ENCODE results near the gene LRG1. TPM values are rescaled to one million over a fixed set of nuclear protein-coding genes. Genes with fewer than 3 reads are reported as not detected.

Gene LRG1
- total and polyA plus RNA-seq, 4 experiments from 2014 or later, result 0.09 to 0.17 TPM; not detected in 2

DNA sequence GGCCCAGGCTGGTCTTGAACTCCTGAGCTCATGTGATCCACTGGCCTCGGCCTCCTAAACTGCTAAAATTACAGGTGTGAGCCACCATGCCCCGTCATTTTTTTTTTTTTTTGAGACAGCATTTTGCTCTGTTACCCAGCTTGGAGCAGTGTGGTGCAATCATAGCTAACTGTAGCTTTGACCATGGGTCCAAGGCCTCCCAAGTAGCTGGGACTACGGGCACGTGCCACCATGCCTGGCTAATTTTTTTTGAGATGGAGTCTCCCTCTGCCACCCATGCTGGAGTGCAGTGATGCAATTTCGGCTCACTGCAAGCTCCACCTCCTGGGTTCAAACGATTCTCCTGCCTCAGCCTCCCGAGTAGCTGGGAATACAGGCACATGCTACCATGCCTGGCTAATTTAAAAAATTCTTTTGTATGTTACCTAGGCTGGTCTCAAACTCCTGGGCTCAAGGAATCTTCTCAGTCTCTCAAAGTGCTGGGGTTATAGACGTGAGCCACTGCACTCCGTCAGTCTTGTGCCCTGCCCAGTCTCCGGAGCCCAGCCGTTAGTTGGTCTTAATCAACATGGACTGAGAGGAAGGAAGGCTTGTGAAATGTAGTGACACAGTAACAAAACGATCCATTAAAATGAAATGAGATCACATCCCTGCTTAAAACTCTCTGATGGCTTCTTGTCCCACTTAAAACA is 1.4 kb upstream of the LRG1 start:
- Mint-ChIP-seq H3K4me3 (no peak overlapping the region), H3K27ac (no peak overlapping the region), H3K27me3 (peaks cover 0 to 7% of the 10 kb centered on the region in 2 donors), H3K36me3 (no peaks in the 10 kb centered on the region), H3K4me1 (peaks cover 2 to 8% (median 4%) of the 10 kb centered on the region in 4 donors), H3K9me3 (peaks cover 0 to 13% (median 5%) of the 10 kb centered on the region in 8 donors)
- no peak overlapping the region for H3K27ac ChIP-seq (ENCODE audit: low read depth, low read length)
- no peak overlapping the region for H3K4me3 ChIP-seq (ENCODE audit: low read length in 2 of 2)
- H3K4me1 ChIP-seq (ENCODE audit: insufficient read depth, low read length), result no peaks in the 10 kb centered on the region
- H3K27me3 ChIP-seq (ENCODE audit: insufficient read depth, low read length), result no peaks in the 10 kb centered on the region
- intact Hi-C loops (cut with micrococcal nuclease), result no loop called here
- CTCF ChIA-PET (ENCODE audit: partially characterized antibody), result interaction anchor here (1.7 kb wide), 1 partner anchor 15 kb away, joined by 3 read pairs; no protein-coding TSS in a partner anchor
- no peaks in the 10 kb centered on the region for H3K9me3 ChIP-seq (ENCODE audit: control insufficient read depth in 1 of 2, low read length in 2 of 2)
- DNase-seq, result no peak
- POLR2A ChIA-PET (ENCODE audit: partially characterized antibody), result no interaction called here
- H3K36me3 ChIP-seq (ENCODE audit: insufficient read depth, low read length), result no peaks in the 10 kb centered on the region

DNA sequence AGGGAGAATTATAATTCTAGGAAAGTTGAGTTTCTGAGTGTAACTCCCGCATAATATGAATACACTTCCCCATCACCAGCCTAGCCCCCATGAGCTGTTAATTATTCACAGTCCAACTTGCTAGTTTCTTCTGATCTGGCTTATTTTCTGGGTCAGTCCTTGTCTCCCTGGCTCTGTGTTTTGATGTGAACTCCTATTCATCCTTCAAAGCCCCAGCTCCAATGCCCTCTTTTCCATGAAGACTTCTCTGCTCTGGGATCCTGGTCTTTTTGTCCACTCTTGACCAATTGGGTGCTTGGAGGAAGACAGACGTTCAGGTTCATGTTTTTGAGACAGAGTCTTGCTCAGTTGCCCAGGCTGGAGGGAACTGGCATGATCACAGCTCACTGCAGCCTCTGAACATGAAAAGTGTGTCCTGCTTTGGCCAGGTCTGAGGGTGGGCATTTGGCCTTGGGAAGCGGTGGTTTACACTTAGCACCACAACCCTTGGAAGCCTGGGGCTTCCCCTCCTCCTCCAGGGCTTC is 605 bp downstream of the LRG1 start:
- Histone ChIP-seq H3K4me3 (ENCODE audit: low read length in 2 of 2) (no peak overlapping the region), H3K27ac (ENCODE audit: low read depth, low read length) (no peak overlapping the region), H3K27me3 (ENCODE audit: insufficient read depth, low read length) (no peaks in the 10 kb centered on the region), H3K36me3 (ENCODE audit: insufficient read depth, low read length) (no peaks in the 10 kb centered on the region), H3K4me1 (ENCODE audit: insufficient read depth, low read length) (no peaks in the 10 kb centered on the region), H3K9me3 (ENCODE audit: control insufficient read depth in 1 of 2, low read length in 2 of 2) (no peaks in the 10 kb centered on the region)
- H3K36me3 Mint-ChIP-seq, result no peaks in the 10 kb centered on the region
- H3K27ac Mint-ChIP-seq, result no peak overlapping the region
- no peak for DNase-seq
- CTCF ChIA-PET (ENCODE audit: partially characterized antibody), result no interaction called here
- H3K4me1 Mint-ChIP-seq, result peaks cover 4 to 13% (median 5%) of the 10 kb centered on the region in 4 donors
- H3K27me3 Mint-ChIP-seq, result peaks cover 4 to 10% of the 10 kb centered on the region in 2 donors
- H3K9me3 Mint-ChIP-seq, result peaks cover 0 to 13% (median 5%) of the 10 kb centered on the region in 8 donors
- intact Hi-C loops (cut with micrococcal nuclease), result no loop called here
- no peak overlapping the region for H3K4me3 Mint-ChIP-seq
- POLR2A ChIA-PET (ENCODE audit: partially characterized antibody), result no interaction called here

DNA sequence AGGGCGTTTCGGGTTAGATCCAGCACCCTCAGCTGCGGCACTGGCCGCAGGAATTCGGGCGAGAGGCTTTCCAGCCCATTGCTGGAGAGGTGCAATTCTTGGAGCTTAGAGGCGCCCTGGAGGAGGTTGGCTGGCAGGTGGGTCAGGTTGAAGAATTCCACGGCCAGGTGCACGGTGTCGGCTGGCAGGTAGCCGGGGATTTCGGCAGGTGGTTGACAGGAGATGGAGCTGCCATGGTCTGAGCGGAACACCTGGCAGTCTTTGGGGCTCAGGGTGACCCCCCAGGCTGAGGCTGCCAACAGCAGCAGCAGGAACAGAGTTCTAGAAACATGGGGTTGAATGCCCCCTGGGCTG is 1.3 kb downstream of the LRG1 start:
- no peak overlapping the region for H3K4me3 Mint-ChIP-seq
- Histone ChIP-seq H3K27me3 (ENCODE audit: insufficient read depth, low read length) (no peaks in the 10 kb centered on the region), H3K4me3 (ENCODE audit: low read length in 2 of 2) (no peak overlapping the region), H3K9me3 (ENCODE audit: control insufficient read depth in 1 of 2, low read length in 2 of 2) (no peaks in the 10 kb centered on the region), H3K4me1 (ENCODE audit: insufficient read depth, low read length) (no peaks in the 10 kb centered on the region), H3K36me3 (ENCODE audit: insufficient read depth, low read length) (no peaks in the 10 kb centered on the region), H3K27ac (ENCODE audit: low read depth, low read length) (no peak overlapping the region)
- H3K36me3 Mint-ChIP-seq, result no peaks in the 10 kb centered on the region
- no peak for DNase-seq
- H3K4me1 Mint-ChIP-seq, result peaks cover 4 to 13% (median 5%) of the 10 kb centered on the region in 4 donors
- POLR2A ChIA-PET (ENCODE audit: partially characterized antibody), result no interaction called here
- CTCF ChIA-PET (ENCODE audit: partially characterized antibody), result no interaction called here
- H3K9me3 Mint-ChIP-seq, result peaks cover 0 to 13% (median 5%) of the 10 kb centered on the region in 8 donors
- intact Hi-C loops (cut with micrococcal nuclease), result no loop called here
- peaks cover 7 to 10% of the 10 kb centered on the region in 2 donors for H3K27me3 Mint-ChIP-seq
- no peak overlapping the region for H3K27ac Mint-ChIP-seq

DNA sequence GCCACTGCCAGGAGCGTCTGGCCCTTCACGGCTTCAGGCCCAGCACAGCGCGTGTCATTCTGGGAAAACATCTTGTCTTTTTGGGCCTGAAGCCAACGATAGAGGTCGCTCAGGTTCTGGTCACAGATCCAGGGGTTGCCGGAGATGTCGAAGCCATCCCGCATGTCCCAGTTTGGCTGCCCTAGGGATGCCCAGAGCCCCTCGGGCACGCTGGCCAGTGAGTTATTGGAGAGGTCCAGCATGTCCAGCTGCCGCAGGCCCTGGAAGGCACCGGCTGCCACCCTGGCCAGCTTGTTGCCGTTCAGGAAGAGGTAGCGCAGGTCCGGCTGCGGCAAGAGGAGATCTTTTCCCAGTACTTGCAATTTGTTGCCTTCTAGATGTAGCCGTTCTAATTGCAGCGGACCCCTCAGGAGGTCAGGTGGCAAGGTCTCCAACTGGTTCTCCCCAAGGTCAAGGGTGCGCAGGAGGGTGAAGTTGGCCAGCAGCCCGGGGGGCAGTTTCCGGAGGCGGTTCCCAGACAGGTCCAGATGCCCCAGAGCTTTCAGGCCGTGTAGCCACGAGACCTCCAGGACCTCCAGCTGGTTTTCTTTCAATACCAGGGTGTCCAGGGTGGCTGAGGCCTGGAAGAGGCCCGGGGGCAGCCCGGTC is 1.8 kb downstream of the LRG1 start:
- Mint-ChIP-seq H3K4me1 (peaks cover 4 to 13% (median 5%) of the 10 kb centered on the region in 4 donors), H3K4me3 (no peak overlapping the region), H3K27me3 (peaks cover 10 to 11% of the 10 kb centered on the region in 2 donors), H3K36me3 (no peaks in the 10 kb centered on the region), H3K9me3 (peaks cover 0 to 13% (median 5%) of the 10 kb centered on the region in 8 donors), H3K27ac (no peak overlapping the region)
- H3K4me3 ChIP-seq (ENCODE audit: low read length in 2 of 2), result no peak overlapping the region
- POLR2A ChIA-PET (ENCODE audit: partially characterized antibody), result no interaction called here
- no peaks in the 10 kb centered on the region for H3K9me3 ChIP-seq (ENCODE audit: control insufficient read depth in 1 of 2, low read length in 2 of 2)
- H3K27me3 ChIP-seq (ENCODE audit: insufficient read depth, low read length), result no peaks in the 10 kb centered on the region
- intact Hi-C loops (cut with micrococcal nuclease), result no loop called here
- H3K4me1 ChIP-seq (ENCODE audit: insufficient read depth, low read length), result no peaks in the 10 kb centered on the region
- H3K36me3 ChIP-seq (ENCODE audit: insufficient read depth, low read length), result no peaks in the 10 kb centered on the region
- CTCF ChIA-PET (ENCODE audit: partially characterized antibody), result no interaction called here
- H3K27ac ChIP-seq (ENCODE audit: low read depth, low read length), result no peak overlapping the region
- no peak for DNase-seq

DNA sequence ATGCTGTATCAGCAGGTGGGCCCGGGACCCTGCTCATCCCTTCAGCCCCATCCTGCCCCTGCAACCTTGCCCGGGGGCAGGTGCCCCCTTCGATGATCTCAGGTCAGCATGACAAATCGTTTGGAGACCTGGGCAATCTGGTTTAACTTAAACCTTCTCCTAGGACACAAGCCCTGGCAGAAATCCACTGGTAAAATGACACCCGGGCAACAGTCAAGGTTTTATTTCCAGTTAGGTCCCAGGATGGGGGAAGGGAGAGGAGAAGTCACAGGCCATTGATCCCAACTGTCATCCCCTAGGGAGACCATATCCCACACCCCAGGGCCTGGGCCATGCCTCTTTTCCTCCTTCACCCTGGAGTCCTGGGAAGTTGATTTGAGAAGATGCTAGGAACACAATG is 3.0 kb downstream of the LRG1 start:
- H3K4me3 Mint-ChIP-seq, result no peak overlapping the region
- Histone ChIP-seq H3K36me3 (ENCODE audit: insufficient read depth, low read length) (no peaks in the 10 kb centered on the region), H3K27ac (ENCODE audit: low read depth, low read length) (no peak overlapping the region), H3K4me1 (ENCODE audit: insufficient read depth, low read length) (no peaks in the 10 kb centered on the region), H3K4me3 (ENCODE audit: low read length in 2 of 2) (no peak overlapping the region), H3K27me3 (ENCODE audit: insufficient read depth, low read length) (no peaks in the 10 kb centered on the region), H3K9me3 (ENCODE audit: control insufficient read depth in 1 of 2, low read length in 2 of 2) (no peaks in the 10 kb centered on the region)
- peaks cover 10 to 11% of the 10 kb centered on the region in 2 donors for H3K27me3 Mint-ChIP-seq
- intact Hi-C loops (cut with micrococcal nuclease), result no loop called here
- H3K36me3 Mint-ChIP-seq, result no peaks in the 10 kb centered on the region
- H3K27ac Mint-ChIP-seq, result no peak overlapping the region
- ChIA-PET POLR2A (ENCODE audit: partially characterized antibody) (no interaction called here), CTCF (ENCODE audit: partially characterized antibody) (no interaction called here)
- DNase-seq, result no peak
- H3K9me3 Mint-ChIP-seq, result peaks cover 0 to 13% (median 5%) of the 10 kb centered on the region in 8 donors
- H3K4me1 Mint-ChIP-seq, result peaks cover 4 to 13% (median 5%) of the 10 kb centered on the region in 4 donors

DNA sequence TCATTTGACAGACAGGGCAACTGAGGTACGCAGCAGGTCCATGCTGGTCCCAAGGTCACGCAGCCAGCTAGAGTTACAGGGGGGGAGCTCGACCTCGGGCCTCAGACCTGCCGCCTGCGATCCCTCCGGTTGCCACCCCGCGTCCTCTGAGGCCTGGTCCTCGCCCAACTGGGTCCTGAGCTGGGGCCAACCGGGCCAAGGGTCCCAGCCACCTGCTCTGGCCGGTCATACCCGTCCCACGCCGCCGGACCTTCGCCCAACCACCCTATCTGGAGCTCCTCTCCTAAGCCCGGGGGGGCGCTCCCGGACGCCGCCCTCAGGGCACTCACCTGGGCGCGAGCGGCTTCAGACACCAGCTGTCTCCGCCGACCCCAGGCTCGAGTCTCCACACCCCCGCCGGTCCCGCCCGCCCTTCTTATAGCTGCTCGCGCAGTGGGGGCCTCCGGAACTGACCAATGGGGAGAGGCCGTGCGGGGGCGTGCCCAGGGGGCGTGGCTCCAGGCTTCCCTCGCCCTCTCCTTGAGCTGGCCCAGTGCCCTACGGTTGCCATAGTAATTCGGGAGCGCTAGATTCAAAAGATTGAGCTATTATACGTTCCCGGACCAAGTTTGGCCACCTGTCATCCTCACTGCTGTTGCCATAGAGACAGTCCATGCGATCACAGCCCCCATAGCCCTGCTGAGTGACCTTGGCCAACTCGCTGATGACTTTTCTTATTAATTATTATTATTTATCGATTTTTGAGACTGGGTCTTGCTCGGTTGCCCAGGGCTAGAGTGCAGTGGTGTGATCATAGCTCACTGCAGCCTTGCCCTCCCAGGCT is 4.8 kb downstream of the LRG1 start, which contains the start of gene PLIN5:
Gene PLIN5 (minus strand): TSS at position 389 of the 823 bp plus-strand sequence. CDS start 1,150 bp downstream, outside the sequence.
- no peaks in the 10 kb centered on the region for H3K9me3 ChIP-seq (ENCODE audit: control insufficient read depth in 1 of 2, low read length in 2 of 2)
- ChIA-PET CTCF (ENCODE audit: partially characterized antibody) (interaction anchor here (1.0 to 1.6 kb wide), 4 partner anchors 8 to 14 kb away, joined by 3 to 5 read pairs (median 4); no protein-coding TSS in a partner anchor), POLR2A (ENCODE audit: partially characterized antibody) (no interaction called here)
- intact Hi-C loops (cut with micrococcal nuclease), result no loop called here
- Mint-ChIP-seq H3K4me1 (peaks cover 3 to 10% (median 4%) of the 10 kb centered on the region in 4 donors), H3K27me3 (peaks cover 8 to 11% of the 10 kb centered on the region in 2 donors), H3K4me3 (peak within 1 kb of the TSS in 2 of 8 donors; percentile 52 to 58), H3K9me3 (peaks cover 0 to 3% (median 0%) of the 10 kb centered on the region in 8 donors), H3K27ac (no peak within 1 kb of the TSS), H3K36me3 (no peaks in the 10 kb centered on the region)
- H3K36me3 ChIP-seq (ENCODE audit: insufficient read depth, low read length), result no peaks in the 10 kb centered on the region
- H3K4me1 ChIP-seq (ENCODE audit: insufficient read depth, low read length), result no peaks in the 10 kb centered on the region
- no peaks in the 10 kb centered on the region for H3K27me3 ChIP-seq (ENCODE audit: insufficient read depth, low read length)
- H3K27ac ChIP-seq (ENCODE audit: low read depth, low read length), result no peak within 1 kb of the TSS
- peak in 2 of 5 donors; percentile 11 to 15 for DNase-seq
- no peak within 1 kb of the TSS for H3K4me3 ChIP-seq (ENCODE audit: low read length in 2 of 2)

Data from CD4-positive, alpha-beta memory T cell (primary cell).